ENCODE results near the gene ANKS3.

ANKS3 gene

DNA sequence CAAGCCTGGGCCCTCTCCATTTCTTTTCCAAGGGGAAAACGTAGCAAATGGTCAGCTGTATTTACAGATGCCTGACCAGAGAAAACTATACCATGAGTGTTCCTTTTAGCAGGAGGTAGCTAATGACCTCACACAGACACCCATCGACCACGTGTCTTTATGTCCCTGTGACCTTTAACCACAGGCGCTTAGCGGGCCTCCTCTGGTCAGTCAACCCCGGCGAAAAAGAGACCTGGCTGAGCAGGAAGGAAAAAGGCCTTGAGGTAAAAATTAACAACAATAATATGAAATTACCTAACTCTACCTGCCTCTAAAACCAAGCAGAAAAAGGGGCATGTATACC is 31.6 kb downstream of the ANKS3 start:
- TF ChIP-seq, protein P1, sequence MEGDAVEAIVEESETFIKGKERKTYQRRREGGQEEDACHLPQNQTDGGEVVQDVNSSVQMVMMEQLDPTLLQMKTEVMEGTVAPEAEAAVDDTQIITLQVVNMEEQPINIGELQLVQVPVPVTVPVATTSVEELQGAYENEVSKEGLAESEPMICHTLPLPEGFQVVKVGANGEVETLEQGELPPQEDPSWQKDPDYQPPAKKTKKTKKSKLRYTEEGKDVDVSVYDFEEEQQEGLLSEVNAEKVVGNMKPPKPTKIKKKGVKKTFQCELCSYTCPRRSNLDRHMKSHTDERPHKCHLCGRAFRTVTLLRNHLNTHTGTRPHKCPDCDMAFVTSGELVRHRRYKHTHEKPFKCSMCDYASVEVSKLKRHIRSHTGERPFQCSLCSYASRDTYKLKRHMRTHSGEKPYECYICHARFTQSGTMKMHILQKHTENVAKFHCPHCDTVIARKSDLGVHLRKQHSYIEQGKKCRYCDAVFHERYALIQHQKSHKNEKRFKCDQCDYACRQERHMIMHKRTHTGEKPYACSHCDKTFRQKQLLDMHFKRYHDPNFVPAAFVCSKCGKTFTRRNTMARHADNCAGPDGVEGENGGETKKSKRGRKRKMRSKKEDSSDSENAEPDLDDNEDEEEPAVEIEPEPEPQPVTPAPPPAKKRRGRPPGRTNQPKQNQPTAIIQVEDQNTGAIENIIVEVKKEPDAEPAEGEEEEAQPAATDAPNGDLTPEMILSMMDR (conservative IDR thresholded peaks at IDR 0.05; ENCODE audit: control insufficient read depth, insufficient read depth, low read depth, low read length), result no peak
- H3K4me3 ChIP-seq (ENCODE audit: control insufficient read depth, low read depth, low read length), result no peak overlapping the region
- DNase-seq (ENCODE audit: low read depth), result no peak

DNA sequence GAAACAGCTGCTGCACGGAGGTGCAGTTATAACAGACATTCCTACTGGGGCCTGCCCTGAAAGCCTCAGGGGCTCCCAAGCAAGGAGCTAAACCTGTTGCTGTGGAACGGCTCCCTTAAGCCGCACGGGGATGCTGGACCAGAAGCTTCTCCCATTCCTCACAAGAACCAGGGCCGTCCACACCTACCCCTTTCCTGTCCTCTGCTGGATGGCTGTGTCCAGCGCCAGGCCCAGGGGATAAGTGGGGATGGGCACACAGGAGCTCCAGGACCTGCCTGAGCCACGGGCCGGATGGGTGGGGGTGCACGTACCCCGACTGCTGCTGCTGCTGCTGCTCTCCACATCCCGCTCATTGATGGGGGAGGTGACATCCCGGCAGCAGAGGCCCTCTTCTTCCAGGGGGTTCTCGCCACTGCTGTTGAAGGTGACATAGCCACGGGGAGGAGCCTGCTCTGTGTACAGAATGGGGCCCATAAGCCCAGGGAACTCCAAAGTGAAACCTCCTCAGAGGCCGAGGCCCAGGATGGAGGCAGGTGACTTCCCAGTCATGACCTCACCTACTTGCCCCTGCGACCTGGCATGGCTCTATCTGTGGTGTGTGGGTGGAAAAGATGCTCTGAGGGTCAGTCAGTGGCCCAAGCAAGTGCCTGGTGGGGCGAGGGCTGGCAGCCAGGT is 32.1 kb downstream of the ANKS3 start:
- H3K4me3 ChIP-seq (ENCODE audit: control insufficient read depth, low read depth, low read length), result no peak overlapping the region
- no peak for DNase-seq (ENCODE audit: low read depth)
- TF ChIP-seq, protein P1 (conservative IDR thresholded peaks at IDR 0.05; ENCODE audit: control insufficient read depth, insufficient read depth, low read depth, low read length), result no peak

- TF ChIP-seq, protein P1 (conservative IDR thresholded peaks at IDR 0.05; ENCODE audit: control insufficient read depth, insufficient read depth, low read depth, low read length), result no peak
- no peak for DNase-seq (ENCODE audit: low read depth)
- no peak overlapping the region for H3K4me3 ChIP-seq (ENCODE audit: control insufficient read depth, low read depth, low read length)
Measured at GRCh38 chr16:4700997-4701743, 32.9 kb downstream of the ANKS3 start.

GRCh38 chr16:4700380-4700996 is 33.6 kb downstream of the ANKS3 start:
- H3K4me3 ChIP-seq (ENCODE audit: control insufficient read depth, low read depth, low read length), result no peak overlapping the region
- DNase-seq (ENCODE audit: low read depth), result no peak
- TF ChIP-seq, protein P1 (conservative IDR thresholded peaks at IDR 0.05; ENCODE audit: control insufficient read depth, insufficient read depth, low read depth, low read length), result no peak

- TF ChIP-seq, protein P1 (conservative IDR thresholded peaks at IDR 0.05; ENCODE audit: control insufficient read depth, insufficient read depth, low read depth, low read length), result no peak
- no peak overlapping the region for H3K4me3 ChIP-seq (ENCODE audit: control insufficient read depth, low read depth, low read length)
- DNase-seq (ENCODE audit: low read depth), result no peak
Measured at GRCh38 chr16:4699046-4699556, 35.0 kb downstream of the ANKS3 start.

- H3K4me3 ChIP-seq (ENCODE audit: control insufficient read depth, low read depth, low read length), result no peak overlapping the region
- no peak for DNase-seq (ENCODE audit: low read depth)
- TF ChIP-seq, protein P1 (conservative IDR thresholded peaks at IDR 0.05; ENCODE audit: control insufficient read depth, insufficient read depth, low read depth, low read length), result no peak
Measured at GRCh38 chr16:4698321-4699045, 35.6 kb downstream of the ANKS3 start.
